HepG2 (cell line): ENCODE data around the gene ZDHHC18. TPM values are rescaled to one million over a fixed set of nuclear protein-coding genes. Genes with fewer than 3 reads are reported as not detected.
A peak's percentile ranks its signal among the peaks of the same experiment; 100 is the strongest.

ENCODE experiments used
- CC2D1A ChIP-seq: sonication (generic); formaldehyde crosslinking; IDR thresholded peaks from 2 replicates; pipeline ENCODE4 v1.8.1; 2023; ENCODE audit warnings: mild to moderate bottlenecking, missing genetic modification reagents
- CENPBD1 ChIP-seq: sonication (generic); formaldehyde crosslinking; IDR thresholded peaks from 2 replicates; pipeline ENCODE4 v1.8.0; 2022; ENCODE audit warnings: missing genetic modification reagents, low read depth, mild to moderate bottlenecking, borderline replicate concordance
- ESRRA ChIP-seq: sonication (generic); formaldehyde crosslinking; IDR thresholded peaks from 2 replicates; pipeline ENCODE4 v1.5.1; 2020; ENCODE audit warnings: mild to moderate bottlenecking, low read depth, missing genetic modification reagents
- FOXA3 ChIP-seq: IDR thresholded peaks from 2 replicates; pipeline ENCODE4 v1.6.1; 2016; ENCODE audit warnings: missing genetic modification reagents, missing compliant biosample characterization
- KDM5A ChIP-seq: fragments of 200-600 bp; sonication (generic); IDR thresholded peaks from 2 replicates; pipeline ENCODE4 v1.7.0; 2018; ENCODE audit warnings: antibody characterized with exemption, mild to moderate bottlenecking, low read length, borderline replicate concordance
- MED1 ChIP-seq: sonication (generic); formaldehyde crosslinking; IDR thresholded peaks from 2 replicates; pipeline ENCODE4 v1.4.0; 2020; ENCODE audit warnings: missing genetic modification reagents
- RORA ChIP-seq: sonication (generic); formaldehyde crosslinking; IDR thresholded peaks from 2 replicates; pipeline ENCODE4 v1.5.0; 2020; ENCODE audit warnings: mild to moderate bottlenecking, missing genetic modification reagents, moderate library complexity
- SETDB1 ChIP-seq: sonication (generic); formaldehyde crosslinking; IDR thresholded peaks from 2 replicates; pipeline ENCODE4 v1.5.1; 2020; ENCODE audit warnings: missing genetic modification reagents, mild to moderate bottlenecking, borderline replicate concordance
- SMARCC2 ChIP-seq: fragments of 450-650 bp; IDR thresholded peaks from 2 replicates; pipeline ENCODE4 v1.6.1; 2017; ENCODE audit warnings: antibody characterized with exemption, mild to moderate bottlenecking
- SRSF4 ChIP-seq: fragments of 200-400 bp; formaldehyde crosslinking; IDR thresholded peaks from one replicate; pipeline ENCODE4 v1.6.1; 2018; ENCODE audit warnings: mild to moderate bottlenecking, low read depth, low read length, moderate library complexity; ENCODE audit not compliant: poor library complexity, severe bottlenecking
- TBL1XR1 ChIP-seq: fragments of 150-350 bp; IDR thresholded peaks from 2 replicates; pipeline ENCODE4 v1.6.1; 2014; ENCODE audit warnings: borderline replicate concordance, low read length; ENCODE audit not compliant: partially characterized antibody
- TEAD3 ChIP-seq: optimal IDR thresholded peaks from 2 replicates; pipeline ENCODE3; 2016; ENCODE audit warnings: borderline replicate concordance
- ZFP36L1 ChIP-seq: sonication (generic); formaldehyde crosslinking; IDR thresholded peaks from 2 replicates; pipeline ENCODE4 v1.8.0; 2022; ENCODE audit warnings: mild to moderate bottlenecking, missing genetic modification reagents, moderate library complexity
- ZNF281 ChIP-seq: sonication (generic); formaldehyde crosslinking; IDR thresholded peaks from 2 replicates; pipeline ENCODE4 v1.4.0; 2020; ENCODE audit warnings: missing genetic modification reagents, borderline replicate concordance
- ZNF326 ChIP-seq: sonication (generic); formaldehyde crosslinking; IDR thresholded peaks from 2 replicates; pipeline ENCODE4 v1.4.0; 2020; ENCODE audit warnings: missing genetic modification reagents, borderline replicate concordance
- ZNF598 ChIP-seq: sonication (generic); formaldehyde crosslinking; IDR thresholded peaks from 2 replicates; pipeline ENCODE4 v1.5.1; 2020; ENCODE audit warnings: mild to moderate bottlenecking, missing genetic modification reagents, borderline replicate concordance
- ZNF615 ChIP-seq: sonication (generic); formaldehyde crosslinking; IDR thresholded peaks from 2 replicates; pipeline ENCODE4 v1.5.0; 2020; ENCODE audit warnings: mild to moderate bottlenecking, missing genetic modification reagents, borderline replicate concordance
- ZSCAN22 ChIP-seq: sonication (generic); formaldehyde crosslinking; IDR thresholded peaks from 2 replicates; pipeline ENCODE4 v1.4.0; 2020; ENCODE audit warnings: mild to moderate bottlenecking, missing genetic modification reagents
- polyA plus RNA-seq, 8 experiments: library from polyadenylated mRNA; depleted of rRNA in 3 of 8; stranded (reverse) in 7 of 8; unstranded in 1 of 8; fragments of >200 nt; fragmentation: Illumina TruSeq in 4 of 8; extraction: Trizol in 4 of 8; gene quantifications; 2 replicates each; pipeline versions ENCODE4 v1.2.1 to v1.2.3, GENCODE V29; 2011 to 2016; ENCODE audit warnings: low read depth in 4 of 8, missing spikeins in 1 of 8, mixed read lengths in 1 of 8; ENCODE audit not compliant: insufficient read depth in 1 of 8
- total RNA-seq, 5 experiments: library from RNA; depleted of rRNA; stranded (reverse); fragments of >200 nt; fragmentation: Illumina TruSeq; extraction: Trizol; gene quantifications; 2 replicates each; pipeline ENCODE4 v1.2.3, GENCODE V29; 2016; ENCODE audit warnings: low read depth in 1 of 5
- TF ChIP-seq, protein P1 (sequence below): sonication (generic); IDR thresholded peaks from 2 replicates; pipeline ENCODE4 v1.6.1; 2016; ENCODE audit warnings: low read depth, borderline replicate concordance
- TF ChIP-seq, protein P2 (sequence below): sonication (generic); formaldehyde crosslinking; IDR thresholded peaks from 2 replicates; pipeline ENCODE4 v1.4.0; 2020; ENCODE audit warnings: mild to moderate bottlenecking, low read depth, missing genetic modification reagents
- TF ChIP-seq, protein P3 (sequence below): IDR thresholded peaks from 2 replicates; pipeline ENCODE4 v1.6.1; 2016; ENCODE audit warnings: low read depth

ZDHHC18 gene
- total and polyA plus RNA-seq, 2 of the 13 experiments (the other 11 are each of a cell fraction or from before 2014, with no cell fraction given): 13.2 to 35.3 TPM

DNA sequence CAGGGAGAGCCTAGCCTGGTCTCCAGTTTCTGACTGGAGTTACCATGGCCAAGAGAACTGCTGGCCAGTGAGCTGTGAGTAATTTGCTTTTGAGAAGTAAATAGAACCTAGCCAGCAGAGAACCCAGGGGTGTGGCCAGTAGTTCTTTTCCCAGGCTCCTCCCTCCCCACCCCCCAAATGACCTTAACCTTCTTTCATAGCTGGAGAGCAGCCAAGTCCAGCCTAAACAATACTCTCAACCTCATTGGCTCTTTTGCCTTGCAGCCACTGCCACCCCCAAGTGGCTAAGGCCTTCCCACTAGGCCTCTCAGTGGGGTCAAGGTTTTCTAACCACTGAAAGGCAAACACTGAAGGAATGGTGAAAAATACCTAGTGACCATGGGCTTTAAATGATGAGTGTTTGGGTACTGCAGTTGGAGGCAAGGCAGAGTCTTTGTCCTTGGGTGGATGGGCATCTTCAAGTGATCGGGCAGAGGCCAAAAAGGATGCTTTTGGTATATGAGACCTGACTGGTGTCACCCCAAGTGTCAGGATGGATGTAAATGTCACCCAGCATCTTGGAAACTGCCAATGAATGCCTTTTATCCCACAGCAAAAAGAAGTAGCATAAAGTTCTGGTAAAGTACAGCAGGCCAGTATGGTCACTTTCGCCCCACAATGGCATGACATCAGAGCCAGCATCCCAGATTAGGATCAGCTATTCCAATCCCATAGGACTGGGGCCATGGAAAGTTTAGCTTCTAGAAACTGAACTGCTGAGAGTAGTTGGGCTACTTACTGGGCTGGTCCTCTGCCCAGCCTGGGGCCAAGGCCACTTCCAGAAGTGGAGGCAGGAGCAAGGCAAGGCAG is 42.2 kb upstream of the ZDHHC18 start (continued):
- TF ChIP-seq SMARCC2 (no peak), ZNF615 (CRISPR knock-in tag) (peak; percentile 57; the same call in 1 of the 2 replicates), FOXA3 (CRISPR knock-in tag) (peak; percentile 80), KDM5A (no peak), ZSCAN22 (CRISPR knock-in tag) (no peak), ZNF598 (no peak), MED1 (peak; percentile 89), SETDB1 (CRISPR knock-in tag) (no peak), ZNF326 (CRISPR knock-in tag) (no peak), TEAD3 (CRISPR knock-in tag) (peak; percentile 87), ZFP36L1 (CRISPR knock-in tag) (no peak; the same call in 1 of the 2 replicates), RORA (0 out of 2 replicates have a peak, but pooled peaks have one; percentile 54), TBL1XR1 (peak; percentile 68), ESRRA (CRISPR knock-in tag) (peak; percentile 77), ZNF281 (CRISPR knock-in tag) (peak; percentile 89; the same call in 1 of the 2 replicates), CC2D1A (CRISPR knock-in tag) (no peak), SRSF4 (no peak), CENPBD1 (CRISPR knock-in tag) (no peak)
- TF ChIP-seq, protein P1, sequence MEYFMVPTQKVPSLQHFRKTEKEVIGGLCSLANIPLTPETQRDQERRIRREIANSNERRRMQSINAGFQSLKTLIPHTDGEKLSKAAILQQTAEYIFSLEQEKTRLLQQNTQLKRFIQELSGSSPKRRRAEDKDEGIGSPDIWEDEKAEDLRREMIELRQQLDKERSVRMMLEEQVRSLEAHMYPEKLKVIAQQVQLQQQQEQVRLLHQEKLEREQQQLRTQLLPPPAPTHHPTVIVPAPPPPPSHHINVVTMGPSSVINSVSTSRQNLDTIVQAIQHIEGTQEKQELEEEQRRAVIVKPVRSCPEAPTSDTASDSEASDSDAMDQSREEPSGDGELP: peak; percentile 54; the same call in 1 of the 2 replicates
- TF ChIP-seq, protein P2, sequence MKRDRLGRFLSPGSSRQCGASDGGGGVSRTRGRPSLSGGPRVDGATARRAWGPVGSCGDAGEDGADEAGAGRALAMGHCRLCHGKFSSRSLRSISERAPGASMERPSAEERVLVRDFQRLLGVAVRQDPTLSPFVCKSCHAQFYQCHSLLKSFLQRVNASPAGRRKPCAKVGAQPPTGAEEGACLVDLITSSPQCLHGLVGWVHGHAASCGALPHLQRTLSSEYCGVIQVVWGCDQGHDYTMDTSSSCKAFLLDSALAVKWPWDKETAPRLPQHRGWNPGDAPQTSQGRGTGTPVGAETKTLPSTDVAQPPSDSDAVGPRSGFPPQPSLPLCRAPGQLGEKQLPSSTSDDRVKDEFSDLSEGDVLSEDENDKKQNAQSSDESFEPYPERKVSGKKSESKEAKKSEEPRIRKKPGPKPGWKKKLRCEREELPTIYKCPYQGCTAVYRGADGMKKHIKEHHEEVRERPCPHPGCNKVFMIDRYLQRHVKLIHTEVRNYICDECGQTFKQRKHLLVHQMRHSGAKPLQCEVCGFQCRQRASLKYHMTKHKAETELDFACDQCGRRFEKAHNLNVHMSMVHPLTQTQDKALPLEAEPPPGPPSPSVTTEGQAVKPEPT (CRISPR knock-in tag): no peak
- TF ChIP-seq, protein P3, sequence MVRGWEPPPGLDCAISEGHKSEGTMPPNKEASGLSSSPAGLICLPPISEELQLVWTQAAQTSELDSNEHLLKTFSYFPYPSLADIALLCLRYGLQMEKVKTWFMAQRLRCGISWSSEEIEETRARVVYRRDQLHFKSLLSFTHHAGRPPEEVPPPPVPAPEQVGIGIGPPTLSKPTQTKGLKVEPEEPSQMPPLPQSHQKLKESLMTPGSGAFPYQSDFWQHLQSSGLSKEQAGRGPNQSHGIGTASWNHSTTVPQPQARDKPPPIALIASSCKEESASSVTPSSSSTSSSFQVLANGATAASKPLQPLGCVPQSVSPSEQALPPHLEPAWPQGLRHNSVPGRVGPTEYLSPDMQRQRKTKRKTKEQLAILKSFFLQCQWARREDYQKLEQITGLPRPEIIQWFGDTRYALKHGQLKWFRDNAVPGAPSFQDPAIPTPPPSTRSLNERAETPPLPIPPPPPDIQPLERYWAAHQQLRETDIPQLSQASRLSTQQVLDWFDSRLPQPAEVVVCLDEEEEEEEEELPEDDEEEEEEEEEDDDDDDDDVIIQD (CRISPR knock-in tag): peak; percentile 79
